HepG2 (cell line): ENCODE data around the gene IRF3. TPM values are rescaled to one million over a fixed set of nuclear protein-coding genes. Genes with fewer than 3 reads are reported as not detected.

Source experiments
- EED ChIP-seq: sonication (generic); formaldehyde crosslinking; IDR thresholded peaks from 2 replicates; pipeline ENCODE4 v1.5.0; 2020; ENCODE audit warnings: mild to moderate bottlenecking, missing genetic modification reagents
- FOXC1 ChIP-seq: sonication (generic); formaldehyde crosslinking; IDR thresholded peaks from 2 replicates; pipeline ENCODE4 v1.8.0; 2022; ENCODE audit warnings: mild to moderate bottlenecking, missing genetic modification reagents, borderline replicate concordance
- FOXK1 ChIP-seq: sonication (generic); formaldehyde crosslinking; IDR thresholded peaks from 2 replicates; pipeline ENCODE4 v1.4.0; 2020; ENCODE audit warnings: low read depth, missing genetic modification reagents, borderline replicate concordance
- IKZF4 ChIP-seq: sonication (generic); formaldehyde crosslinking; IDR thresholded peaks from 2 replicates; pipeline ENCODE4 v1.5.1; 2020; ENCODE audit warnings: borderline replicate concordance, mild to moderate bottlenecking, low read depth, missing genetic modification reagents; ENCODE audit errors: not compliant biosample characterization
- IRF2 ChIP-seq: IDR thresholded peaks from 2 replicates; pipeline ENCODE4 v1.6.1; 2018; ENCODE audit warnings: missing genetic modification reagents, missing compliant biosample characterization
- LBX2 ChIP-seq: sonication (generic); formaldehyde crosslinking; IDR thresholded peaks from 2 replicates; pipeline ENCODE4 v1.5.0; 2020; ENCODE audit warnings: missing genetic modification reagents, mild to moderate bottlenecking, borderline replicate concordance
- MBNL3 ChIP-seq: fragments of 250-450 bp; sonication (Bioruptor Pico); conservative IDR thresholded peaks from 2 replicates; pipeline ENCODE4 v1.8.0; 2022; ENCODE audit warnings: mild to moderate bottlenecking, inconsistent platforms
- NFE2L2 ChIP-seq: fragments of 150-350 bp; IDR thresholded peaks from 2 replicates; pipeline ENCODE4 v1.6.1; 2014; ENCODE audit warnings: low read length
- PLRG1 ChIP-seq: fragments of 450-650 bp; conservative IDR thresholded peaks from 2 replicates; pipeline ENCODE4 v1.6.1; 2016
- PRDM4 ChIP-seq: sonication (generic); formaldehyde crosslinking; IDR thresholded peaks from 2 replicates; pipeline ENCODE4 v1.9.0; 2021; ENCODE audit warnings: missing genetic modification reagents, borderline replicate concordance
- RORA ChIP-seq: sonication (generic); formaldehyde crosslinking; IDR thresholded peaks from 2 replicates; pipeline ENCODE4 v1.5.0; 2020; ENCODE audit warnings: mild to moderate bottlenecking, missing genetic modification reagents, moderate library complexity
- SALL2 ChIP-seq: sonication (generic); formaldehyde crosslinking; IDR thresholded peaks from 2 replicates; pipeline ENCODE4 v1.8.1; 2023; ENCODE audit warnings: mild to moderate bottlenecking, missing genetic modification reagents, inconsistent platforms
- SOX5 ChIP-seq: IDR thresholded peaks from 2 replicates; pipeline ENCODE4 v1.6.1; 2016; ENCODE audit warnings: borderline replicate concordance
- ZFP90 ChIP-seq: sonication (generic); formaldehyde crosslinking; IDR thresholded peaks from 2 replicates; pipeline ENCODE4 v1.8.0; 2022; ENCODE audit warnings: missing genetic modification reagents, mild to moderate bottlenecking, inconsistent platforms, borderline replicate concordance
- ZMYM4 ChIP-seq: sonication (generic); formaldehyde crosslinking; IDR thresholded peaks from 2 replicates; pipeline ENCODE4 v1.8.1; 2023; ENCODE audit warnings: mild to moderate bottlenecking, missing genetic modification reagents
- ZNF230 ChIP-seq: sonication (generic); formaldehyde crosslinking; IDR thresholded peaks from 2 replicates; pipeline ENCODE4 v1.4.0; 2020; ENCODE audit warnings: mild to moderate bottlenecking, missing genetic modification reagents
- ZNF414 ChIP-seq: sonication (generic); formaldehyde crosslinking; IDR thresholded peaks from 2 replicates; pipeline ENCODE4 v1.5.0; 2020; ENCODE audit warnings: missing genetic modification reagents
- ZNF550 ChIP-seq: sonication (generic); formaldehyde crosslinking; IDR thresholded peaks from 2 replicates; pipeline ENCODE4 v1.4.0; 2020; ENCODE audit warnings: mild to moderate bottlenecking, missing genetic modification reagents, borderline replicate concordance
- ZNF574 ChIP-seq: sonication (generic); formaldehyde crosslinking; IDR thresholded peaks from 2 replicates; pipeline ENCODE4 v1.4.0; 2020; ENCODE audit warnings: missing genetic modification reagents
- ZNF580 ChIP-seq: IDR thresholded peaks from 2 replicates; pipeline ENCODE4 v1.6.1; 2016; ENCODE audit warnings: low read depth, borderline replicate concordance
- ZNF761 ChIP-seq: sonication (generic); formaldehyde crosslinking; conservative IDR thresholded peaks from 2 replicates; pipeline ENCODE4 v1.4.0; 2020; ENCODE audit warnings: mild to moderate bottlenecking, missing genetic modification reagents
- ZNF768 ChIP-seq: sonication (generic); formaldehyde crosslinking; IDR thresholded peaks from 2 replicates; pipeline ENCODE4 v1.4.0; 2020; ENCODE audit warnings: missing genetic modification reagents
- ZNF782 ChIP-seq: sonication (generic); formaldehyde crosslinking; IDR thresholded peaks from 2 replicates; pipeline ENCODE4 v1.4.0; 2020; ENCODE audit warnings: missing genetic modification reagents, mild to moderate bottlenecking, borderline replicate concordance
- ZNF878 ChIP-seq: sonication (generic); formaldehyde crosslinking; IDR thresholded peaks from 2 replicates; pipeline ENCODE4 v1.8.1; 2023; ENCODE audit warnings: mild to moderate bottlenecking, missing genetic modification reagents, moderate library complexity
- polyA plus RNA-seq, 8 experiments: library from polyadenylated mRNA; depleted of rRNA in 3 of 8; stranded (reverse) in 7 of 8; unstranded in 1 of 8; fragments of >200 nt; fragmentation: Illumina TruSeq in 4 of 8; extraction: Trizol in 4 of 8; gene quantifications; 2 replicates each; pipeline versions ENCODE4 v1.2.1 to v1.2.3, GENCODE V29; 2011 to 2016; ENCODE audit warnings: low read depth in 4 of 8, missing spikeins in 1 of 8, mixed read lengths in 1 of 8; ENCODE audit not compliant: insufficient read depth in 1 of 8
- total RNA-seq, 5 experiments: library from RNA; depleted of rRNA; stranded (reverse); fragments of >200 nt; fragmentation: Illumina TruSeq; extraction: Trizol; gene quantifications; 2 replicates each; pipeline ENCODE4 v1.2.3, GENCODE V29; 2016; ENCODE audit warnings: low read depth in 1 of 5

The IRF3 gene
- total and polyA plus RNA-seq, 2 of the 13 experiments (the other 11 are each of a cell fraction or from before 2014, with no cell fraction given): 61.9 to 65.5 TPM

- TF ChIP-seq ZNF230: no peak
- TF ChIP-seq ZNF414 (CRISPR knock-in tag): 0 out of 2 replicates have a peak, but pooled peaks have one; percentile 50
- TF ChIP-seq PRDM4 (CRISPR knock-in tag): no peak
- no peak for TF ChIP-seq MBNL3 (CRISPR knock-in tag)
- TF ChIP-seq ZNF574: peak; percentile 81
- TF ChIP-seq ZNF782 (CRISPR knock-in tag): no peak
- peak; percentile 66; the same call in 1 of the 2 replicates for TF ChIP-seq ZNF580
- no peak for TF ChIP-seq FOXC1
- peak; percentile 33; the same call in 1 of the 2 replicates for TF ChIP-seq IRF2 (CRISPR knock-in tag)
- TF ChIP-seq IKZF4: peak; percentile 10
- no peak for TF ChIP-seq ZNF878
- TF ChIP-seq ZNF550 (CRISPR knock-in tag): no peak
- no peak for TF ChIP-seq PLRG1
- TF ChIP-seq ZFP90 (CRISPR knock-in tag): no peak
- TF ChIP-seq ZNF761: no peak
- TF ChIP-seq SALL2 (CRISPR knock-in tag): peak; percentile 74
- TF ChIP-seq FOXK1 (CRISPR knock-in tag): peak; percentile 29; the same call in 1 of the 2 replicates
- TF ChIP-seq RORA (CRISPR knock-in tag): no peak
- TF ChIP-seq ZMYM4 (CRISPR knock-in tag): no peak; the same call in 1 of the 2 replicates
- no peak for TF ChIP-seq NFE2L2
- TF ChIP-seq LBX2 (CRISPR knock-in tag): no peak; the same call in 1 of the 2 replicates
- TF ChIP-seq ZNF768: peak; percentile 18; the same call in 1 of the 2 replicates
- TF ChIP-seq SOX5: no peak
- no peak for TF ChIP-seq EED (CRISPR knock-in tag)
Measured at GRCh38 chr19:49677231-49677900, 11.7 kb upstream of the IRF3 start, which contains the start of gene PRMT1 (continued).
